IMR-90 (cell line): ENCODE data around the gene ZNF358. TPM values are rescaled to one million over a fixed set of nuclear protein-coding genes. Genes with fewer than 3 reads are reported as not detected.

Experiments used
- ATAC-seq: fragments of 200-7000 bp; cut with Tn5 transposase; 2 replicates; pipeline ENCODE4 v1.9.1; 2020; ENCODE audit warnings: low read depth, mild to moderate bottlenecking, moderate library complexity
- BruUV-seq: library from RNA; stranded (reverse); fragments of 400-500 nt; replicated peaks from 2 replicates; lab custom pipeline; 2021; lab: Mats Ljungman, UMichigan
- CTCF ChIA-PET: fragments of 300-600 bp; formaldehyde crosslinking; extraction: SDS; loops from one replicate; lab custom pipeline; 2021; ENCODE audit warnings: antibody characterized with exemption; lab: Yijun Ruan, JAX
- POLR2A ChIA-PET: fragments of 300-600 bp; sonication (Branson Sonifier 250); formaldehyde crosslinking; loops from one replicate; lab custom pipeline; 2022; ENCODE audit warnings: antibody characterized with exemption; ENCODE audit not compliant: unreplicated experiment; lab: Charles Lee
- DNase-seq: peaks from one replicate; pipeline ENCODE4 v3.0.0; 2013
- H2AFZ ChIP-seq: replicated peaks from 2 replicates; pipeline ENCODE3; 2013; ENCODE audit warnings: low read length, mild to moderate bottlenecking; ENCODE audit not compliant: poor library complexity
- H2AK5ac ChIP-seq: 2 replicates; pipeline ENCODE4 v1.6.1; 2013; ENCODE audit warnings: low read depth, low read length, inconsistent platforms
- H2AK9ac ChIP-seq: replicated peaks from 2 replicates; pipeline ENCODE3; 2013; ENCODE audit warnings: mild to moderate bottlenecking, low read depth, low read length, moderate library complexity; ENCODE audit not compliant: poor library complexity
- H2BK120ac ChIP-seq: 2 replicates; pipeline ENCODE4 v1.6.1; 2013; ENCODE audit warnings: low read depth, low read length, inconsistent platforms
- H2BK15ac ChIP-seq: 3 replicates; pipeline ENCODE4 v1.6.1; 2013; ENCODE audit warnings: low read depth, low read length, inconsistent platforms
- H2BK20ac ChIP-seq: 2 replicates; pipeline ENCODE4 v1.6.1; 2013; ENCODE audit warnings: low read depth, mild to moderate bottlenecking, inconsistent platforms, low read length, moderate library complexity
- H2BK5ac ChIP-seq: 2 replicates; pipeline ENCODE4 v1.6.1; 2013; ENCODE audit warnings: mild to moderate bottlenecking, low read depth, low read length, inconsistent platforms; ENCODE audit not compliant: poor library complexity, severe bottlenecking
- H3K14ac ChIP-seq: replicated peaks from 2 replicates; pipeline ENCODE4 v1.6.1; 2013; ENCODE audit warnings: low read depth, low read length, inconsistent platforms
- H3K18ac ChIP-seq: 2 replicates; pipeline ENCODE4 v1.6.1; 2013; ENCODE audit warnings: low read depth, low read length, control low read depth
- H3K23ac ChIP-seq: 2 replicates; pipeline ENCODE4 v1.6.1; 2013; ENCODE audit warnings: low read depth, low read length, inconsistent platforms
- H3K27ac ChIP-seq: 2 replicates; pipeline ENCODE4 v1.5.1; 2013; ENCODE audit warnings: mild to moderate bottlenecking, control low read depth, low read length; ENCODE audit not compliant: insufficient read depth
- H3K27me3 ChIP-seq: 2 replicates; pipeline ENCODE4 v1.6.1; 2013; ENCODE audit warnings: low read length; ENCODE audit not compliant: control insufficient read depth, insufficient read depth
- H3K36me3 ChIP-seq: 2 replicates; pipeline ENCODE4 v1.6.1; 2013; ENCODE audit warnings: low read length, mixed read lengths; ENCODE audit not compliant: control insufficient read depth, insufficient read depth
- H3K4ac ChIP-seq: 2 replicates; pipeline ENCODE4 v1.6.1; 2013; ENCODE audit warnings: low read depth, low read length, inconsistent platforms
- H3K4me1 ChIP-seq: 2 replicates; pipeline ENCODE4 v1.6.1; 2013; ENCODE audit warnings: low read length, mixed read lengths; ENCODE audit not compliant: control insufficient read depth, insufficient read depth
- H3K4me2 ChIP-seq: 2 replicates; pipeline ENCODE4 v1.6.1; 2013; ENCODE audit warnings: low read depth, mild to moderate bottlenecking, control low read depth, low read length, moderate library complexity
- H3K4me3 ChIP-seq: 2 replicates; pipeline ENCODE4 v1.5.1; 2013; ENCODE audit warnings: low read depth, mild to moderate bottlenecking, control low read depth, low read length, moderate library complexity; ENCODE audit not compliant: insufficient read depth
- H3K56ac ChIP-seq: 2 replicates; pipeline ENCODE4 v1.6.1; 2013; ENCODE audit warnings: low read length, inconsistent platforms; ENCODE audit not compliant: insufficient read depth; ENCODE audit errors: extremely low read depth
- H3K79me1 ChIP-seq, 2 experiments: 2 replicates each; pipeline ENCODE4 v1.6.1; 2013; ENCODE audit warnings: low read length in 2 of 2, inconsistent platforms in 1 of 2, low read depth in 1 of 2
- H3K9ac ChIP-seq: 2 replicates; pipeline ENCODE4 v1.6.1; 2013; ENCODE audit warnings: low read depth, low read length, control low read depth
- H3K9me1 ChIP-seq: 2 replicates; pipeline ENCODE4 v1.6.1; 2013; ENCODE audit warnings: low read length, inconsistent platforms; ENCODE audit not compliant: insufficient read depth
- H3K9me3 ChIP-seq: 2 replicates; pipeline ENCODE4 v1.6.1; 2013; ENCODE audit warnings: low read length; ENCODE audit not compliant: control insufficient read depth, insufficient read depth
- H4K20me1 ChIP-seq: 2 replicates; pipeline ENCODE4 v1.6.1; 2013; ENCODE audit warnings: low read length, inconsistent platforms; ENCODE audit not compliant: insufficient read depth
- H4K5ac ChIP-seq: 2 replicates; pipeline ENCODE4 v1.6.1; 2013; ENCODE audit warnings: mild to moderate bottlenecking, low read depth, low read length, control low read depth
- H4K8ac ChIP-seq, 2 experiments: 2 replicates each; pipeline ENCODE4 v1.6.1; 2013; ENCODE audit warnings: low read depth in 2 of 2, low read length in 2 of 2, control low read depth in 1 of 2, inconsistent platforms in 1 of 2
- H4K91ac ChIP-seq: 2 replicates; pipeline ENCODE4 v1.6.1; 2013; ENCODE audit warnings: low read depth, low read length, inconsistent platforms; ENCODE audit not compliant: insufficient read depth
- CHD1 ChIP-seq: IDR thresholded peaks from 2 replicates; pipeline ENCODE4 v1.6.1; 2012; ENCODE audit warnings: low read depth, low read length, improper control_type of control experiment
- FOS ChIP-seq: fragments of 150-350 bp; IDR thresholded peaks from 2 replicates; pipeline ENCODE4 v1.6.1; 2016; ENCODE audit warnings: low read depth, low read length
- MAFK ChIP-seq: IDR thresholded peaks from 2 replicates; pipeline ENCODE4 v1.6.1; 2012; ENCODE audit warnings: low read depth, low read length, improper control_type of control experiment
- MXI1 ChIP-seq: IDR thresholded peaks from 2 replicates; pipeline ENCODE4 v1.6.1; 2012; ENCODE audit warnings: low read depth, mild to moderate bottlenecking, low read length, moderate library complexity, borderline replicate concordance
- RAD21 ChIP-seq: IDR thresholded peaks from 2 replicates; pipeline ENCODE4 v1.6.1; 2012; ENCODE audit warnings: low read length, improper control_type of control experiment
- RCOR1 ChIP-seq: IDR thresholded peaks from 2 replicates; pipeline ENCODE4 v1.6.1; 2012; ENCODE audit warnings: mild to moderate bottlenecking, low read length, improper control_type of control experiment; ENCODE audit not compliant: insufficient replicate concordance
- RFX5 ChIP-seq: IDR thresholded peaks from 2 replicates; pipeline ENCODE4 v1.8.0; 2012; ENCODE audit warnings: low read depth, mild to moderate bottlenecking, low read length, moderate library complexity
- SMC3 ChIP-seq: fragments of 150-350 bp; IDR thresholded peaks from 2 replicates; pipeline ENCODE4 v1.6.1; 2016; ENCODE audit warnings: low read depth, mild to moderate bottlenecking, antibody characterized with exemption, low read length, moderate library complexity
- USF2 ChIP-seq: fragments of 150-350 bp; IDR thresholded peaks from 2 replicates; pipeline ENCODE4 v1.6.1; 2017; ENCODE audit warnings: mild to moderate bottlenecking, antibody characterized with exemption, low read length, low read depth
- WGBS, 2 experiments: methylation state at CpG; one replicate each; pipeline versions ENCODE4 v1.1.5 to v1.1.7; 2013; ENCODE audit warnings: missing lambda C conversion rate in 2 of 2; ENCODE audit not compliant: insufficient read length in 1 of 2; ENCODE audit errors: extremely low coverage in 2 of 2; 5-methylcytosine and 5-hydroxymethylcytosine counted together
- dilution Hi-C: fragments of 300-500 bp; cut with HindIII; formaldehyde crosslinking; loops from one replicate; pipeline ENCODE4 v1.14.3; 2018; ENCODE audit warnings: low sequenced_read_pairs; ENCODE audit not compliant: unreplicated experiment
- in situ Hi-C: fragments of 300-500 bp; cut with MboI; formaldehyde crosslinking; loops from 3 replicates; pipeline ENCODE4 v1.14.3; 2019; ENCODE audit warnings: low sequenced_read_pairs, inconsistent platforms, mixed read lengths
- intact Hi-C: fragments of 100-400 bp; cut with micrococcal nuclease; formaldehyde crosslinking; loops from 2 replicates; pipeline ENCODE4 v1.10.0; 2022
- polyA plus RNA-seq, 3 experiments: library from polyadenylated mRNA; depleted of rRNA; stranded (reverse); fragments of >200 nt; gene quantifications; 2 replicates each; pipeline ENCODE4 v1.2.3, GENCODE V29; 2012; ENCODE audit warnings: low replicate concordance in 1 of 3
- total RNA-seq: library from RNA; depleted of rRNA; stranded (reverse); fragments of >200 nt; gene quantifications from 2 replicates; pipeline ENCODE4 v1.2.3, GENCODE V29; 2012
- TF ChIP-seq, protein P1 (sequence below): conservative IDR thresholded peaks from 2 replicates; pipeline ENCODE4 v1.5.1; 2012; ENCODE audit warnings: mild to moderate bottlenecking, low read depth, low read length, improper control_type of control experiment

Gene ZNF358
- total and polyA plus RNA-seq, 2 of the 4 experiments (the other 2 are of a cell fraction): 5.4 to 30.7 TPM

GRCh38 chr19:7556696-7557315 is 40.9 kb downstream of the ZNF358 start:
- Histone ChIP-seq H3K27me3 (no peaks in the 10 kb centered on the region), H3K4ac (no peak overlapping the region), H2BK5ac (no peak overlapping the region), H3K23ac (no peak overlapping the region), H2BK15ac (no peak overlapping the region), H3K9ac (no peak overlapping the region), H2AK9ac (no peak overlapping the region), H2BK20ac (no peak overlapping the region), H3K27ac (no peak overlapping the region), H3K14ac (no peak overlapping the region), H3K4me1 (no peaks in the 10 kb centered on the region), H3K79me1 (no peaks in the 10 kb centered on the region), H4K5ac (no peak overlapping the region), H2AK5ac (no peak overlapping the region), H3K9me3 (no peaks in the 10 kb centered on the region), H3K4me3 (no peak overlapping the region), H3K56ac (no peak overlapping the region), H3K36me3 (peaks cover 70% of the 10 kb centered on the region), H2AFZ (no peak overlapping the region), H3K18ac (no peak overlapping the region), H4K8ac (no peak overlapping the region), H2BK120ac (no peak overlapping the region), H3K4me2 (no peak overlapping the region), H4K20me1 (no peaks in the 10 kb centered on the region), H3K9me1 (0 out of 2 replicates have a peak, but pooled peaks cover 3% of the 10 kb centered on the region), H4K91ac (no peak overlapping the region)
- no TSS peak for BruUV-seq
- DNase-seq (no peak), ATAC-seq (no peak)
- TF ChIP-seq CHD1: no peak
- no peak for TF ChIP-seq MXI1
- TF ChIP-seq RCOR1: no peak
- TF ChIP-seq USF2: no peak
- no peak for TF ChIP-seq FOS
- TF ChIP-seq RAD21: no peak
- TF ChIP-seq, protein P1, sequence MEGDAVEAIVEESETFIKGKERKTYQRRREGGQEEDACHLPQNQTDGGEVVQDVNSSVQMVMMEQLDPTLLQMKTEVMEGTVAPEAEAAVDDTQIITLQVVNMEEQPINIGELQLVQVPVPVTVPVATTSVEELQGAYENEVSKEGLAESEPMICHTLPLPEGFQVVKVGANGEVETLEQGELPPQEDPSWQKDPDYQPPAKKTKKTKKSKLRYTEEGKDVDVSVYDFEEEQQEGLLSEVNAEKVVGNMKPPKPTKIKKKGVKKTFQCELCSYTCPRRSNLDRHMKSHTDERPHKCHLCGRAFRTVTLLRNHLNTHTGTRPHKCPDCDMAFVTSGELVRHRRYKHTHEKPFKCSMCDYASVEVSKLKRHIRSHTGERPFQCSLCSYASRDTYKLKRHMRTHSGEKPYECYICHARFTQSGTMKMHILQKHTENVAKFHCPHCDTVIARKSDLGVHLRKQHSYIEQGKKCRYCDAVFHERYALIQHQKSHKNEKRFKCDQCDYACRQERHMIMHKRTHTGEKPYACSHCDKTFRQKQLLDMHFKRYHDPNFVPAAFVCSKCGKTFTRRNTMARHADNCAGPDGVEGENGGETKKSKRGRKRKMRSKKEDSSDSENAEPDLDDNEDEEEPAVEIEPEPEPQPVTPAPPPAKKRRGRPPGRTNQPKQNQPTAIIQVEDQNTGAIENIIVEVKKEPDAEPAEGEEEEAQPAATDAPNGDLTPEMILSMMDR: no peak
- no peak for TF ChIP-seq MAFK
- no peak for TF ChIP-seq RFX5
- TF ChIP-seq SMC3: no peak
- WGBS, 2 experiments: 99% methylated on average over 35 of the region's 54 CpGs; no CpG with 5 or more reads in 1 of the 2 experiments
- intact Hi-C loops: no loop called here
- CTCF ChIA-PET: no interaction called here
- dilution Hi-C loops: no loop called here
- POLR2A ChIA-PET: no interaction called here
- in situ Hi-C loops: no loop called here
